Measurements from ENCODE around the gene ZNF789.
"Not testable (repeated sequence)": the region's sequence is repeated elsewhere in the genome, so short reads cannot be mapped to it uniquely, and the experiment has no call there.

ZNF789 gene

DNA sequence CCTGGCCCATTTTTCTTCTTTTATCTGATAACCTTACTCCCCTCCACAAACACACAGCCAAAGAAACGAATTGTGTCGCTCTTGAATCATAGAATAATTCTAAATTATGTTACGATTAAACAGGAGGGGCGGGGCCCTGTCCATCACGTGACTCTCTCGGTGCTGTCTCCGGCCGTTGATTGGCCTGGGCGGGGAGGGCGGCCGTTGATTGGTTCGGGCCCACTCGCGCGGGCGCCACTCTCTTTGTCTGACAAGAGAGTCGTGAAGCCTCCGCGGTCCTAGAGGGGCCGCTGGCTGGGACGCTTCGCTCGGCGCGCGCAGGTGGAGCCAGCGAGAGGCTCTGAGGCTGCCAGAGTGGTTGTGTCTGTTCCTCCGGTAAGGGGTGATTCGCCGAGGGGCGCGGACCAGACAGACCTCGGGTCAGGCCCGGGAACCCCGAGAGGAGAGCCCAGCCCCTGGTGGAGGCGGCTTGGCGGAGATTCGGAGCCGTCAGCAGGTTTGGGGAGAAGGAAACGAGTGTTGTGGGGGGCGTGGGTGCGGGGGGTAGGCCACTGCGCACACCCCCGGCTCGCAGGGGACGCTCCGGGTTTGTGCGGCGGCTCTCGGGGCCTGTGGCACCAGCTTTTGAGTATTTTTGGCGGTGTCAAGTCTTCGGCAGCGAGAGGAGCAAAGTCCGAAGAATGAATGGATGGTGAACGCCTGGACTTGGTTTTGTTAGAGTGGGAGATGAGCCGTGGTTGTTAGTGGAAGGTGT lies at the start of gene ZNF789:
ZNF789 (plus strand) TSS at position 330 of the 754 bp plus-strand sequence. CDS start 3,567 bp downstream, outside the sequence.
- peak; percentile 97 for DNase-seq (ENCODE audit: low read depth)

GRCh38 chr7:99424932-99425730 lies 47.6 kb upstream of the ZNF789 start:
- DNase-seq (ENCODE audit: low read depth), result no peak

- no peak for DNase-seq (ENCODE audit: low read depth)
Measured at GRCh38 chr7:99428972-99429566, 43.6 kb upstream of the ZNF789 start.

GRCh38 chr7:99429756-99430155 lies 42.9 kb upstream of the ZNF789 start:
- no peak for DNase-seq (ENCODE audit: low read depth)

DNA sequence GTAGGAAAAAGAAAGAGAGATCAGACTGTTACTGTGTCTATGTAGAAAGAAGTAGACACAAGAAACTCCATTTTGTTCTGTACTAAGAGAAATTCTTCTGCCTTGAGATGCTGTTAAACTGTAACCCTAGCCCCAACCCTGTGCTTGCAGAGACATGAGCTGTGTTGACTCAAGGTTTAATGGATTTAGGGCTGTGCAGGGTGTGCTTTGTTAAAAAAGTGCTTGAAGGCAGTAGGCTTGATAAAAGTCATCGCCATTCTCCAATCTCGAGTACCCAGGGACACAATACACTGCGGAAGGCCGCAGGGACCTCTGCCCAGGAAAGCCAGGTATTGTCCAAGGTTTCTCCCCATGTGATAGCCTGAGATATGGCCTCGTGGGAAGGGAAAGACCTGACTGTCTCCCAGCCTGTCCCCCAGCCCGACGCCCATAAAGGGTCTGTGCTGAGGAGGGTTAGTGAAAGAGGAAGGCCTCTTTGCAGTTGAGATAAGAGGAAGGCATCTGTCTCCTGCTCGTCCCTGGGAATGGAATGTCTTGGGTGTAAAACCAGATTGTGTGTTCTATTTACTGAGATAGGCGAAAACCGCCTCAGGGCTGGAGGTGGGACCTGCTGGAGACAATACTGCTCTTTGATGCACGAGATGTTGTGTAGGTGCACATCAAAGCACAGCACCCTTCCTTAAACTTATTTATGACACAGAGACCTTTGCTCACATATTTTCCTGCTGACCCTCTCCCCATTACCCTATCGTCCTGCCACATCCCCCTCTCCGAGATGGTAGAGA lies 40.7 kb upstream of the ZNF789 start:
- not testable (repeated sequence) for DNase-seq (ENCODE audit: low read depth)

- DNase-seq (ENCODE audit: low read depth), result no peak
Measured at GRCh38 chr7:99433158-99433557, 39.5 kb upstream of the ZNF789 start.

DNA sequence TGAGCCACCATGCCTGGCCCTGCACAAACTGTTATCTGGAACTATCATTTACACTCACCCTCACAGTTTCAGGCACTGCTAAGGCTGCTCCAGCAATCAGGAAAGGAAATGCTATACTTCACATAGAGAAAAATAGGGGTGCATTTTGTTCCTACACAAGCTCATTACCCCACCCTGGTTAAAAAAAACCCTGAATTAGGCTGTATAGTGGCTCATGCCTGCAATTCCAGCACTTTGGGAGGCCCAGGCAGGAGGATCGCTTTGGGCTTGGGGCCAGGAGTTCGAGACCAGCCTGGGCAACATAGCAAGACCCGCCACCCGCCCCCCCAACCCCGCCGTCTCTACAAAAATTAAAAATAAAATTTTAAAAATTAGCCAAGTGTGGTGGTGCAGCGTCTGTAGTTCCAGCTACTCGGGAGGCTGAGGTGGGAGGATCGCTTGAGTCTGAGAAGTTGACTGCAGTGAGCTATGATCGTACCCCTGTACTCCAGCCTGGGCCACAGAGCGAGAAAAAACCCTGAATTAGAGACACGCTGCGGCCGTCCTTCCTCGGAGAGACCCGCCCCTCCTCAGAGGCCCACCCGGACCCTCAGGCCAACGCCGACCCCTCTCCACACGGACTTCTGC lies 34.6 kb upstream of the ZNF789 start:
- no peak for DNase-seq (ENCODE audit: low read depth)

DNA sequence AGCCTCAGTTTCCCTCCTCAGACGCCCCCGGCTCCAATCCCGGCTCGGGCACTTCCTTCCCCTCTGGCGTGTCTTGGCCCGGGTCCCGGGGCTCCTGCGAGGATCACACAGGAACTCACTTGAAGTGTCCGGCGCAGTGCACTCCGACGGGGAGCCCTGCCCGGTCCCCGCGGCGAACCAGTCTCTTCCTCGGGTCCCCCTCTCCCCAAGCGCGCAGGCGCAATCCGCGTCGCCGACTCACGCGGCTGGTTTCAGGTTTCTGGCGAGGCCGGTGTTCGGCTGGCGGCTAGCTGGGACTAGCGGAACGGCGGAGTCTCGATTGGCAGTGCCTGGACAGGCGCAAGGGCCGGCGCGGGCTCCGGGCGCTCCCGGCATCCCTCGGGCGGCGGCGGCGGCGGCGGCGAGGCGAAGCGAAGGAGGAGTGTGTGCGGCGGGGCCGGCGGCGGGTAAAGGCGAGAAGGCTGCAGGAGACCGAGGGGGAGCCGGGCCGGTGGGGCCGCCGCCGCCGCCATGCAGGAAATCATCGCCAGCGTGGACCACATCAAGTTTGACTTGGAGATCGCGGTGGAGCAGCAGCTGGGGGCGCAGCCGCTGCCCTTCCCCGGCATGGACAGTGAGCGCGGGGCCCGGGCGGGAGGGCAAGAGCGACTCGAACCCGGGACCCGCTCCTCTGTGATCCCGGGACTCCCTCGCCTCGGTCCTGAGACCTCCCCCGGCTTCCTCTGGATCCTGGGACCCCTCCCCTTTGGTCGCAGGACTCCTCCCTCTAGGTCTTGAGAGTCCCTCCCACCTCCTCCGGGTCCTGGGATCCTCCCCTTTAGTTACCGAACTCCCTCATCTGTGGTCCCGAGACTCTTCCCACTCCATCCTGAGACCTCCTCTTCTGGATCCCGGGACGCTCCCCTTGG lies 33.9 kb upstream of the ZNF789 start, which contains the start of the genes CPSF4 and PTCD1:
CPSF4 (plus strand) TSS at position 371 of the 908 bp plus-strand sequence; CDS start at position 511, 140 bp downstream.
PTCD1 (minus strand) TSS at position 226 of the 908 bp plus-strand sequence. CDS start 3,556 bp downstream, outside the sequence.
- peak; percentile 94 for DNase-seq (ENCODE audit: low read depth)

- DNase-seq (ENCODE audit: low read depth), result no peak
Measured at GRCh38 chr7:99440195-99440594, 32.5 kb upstream of the ZNF789 start.

DNA sequence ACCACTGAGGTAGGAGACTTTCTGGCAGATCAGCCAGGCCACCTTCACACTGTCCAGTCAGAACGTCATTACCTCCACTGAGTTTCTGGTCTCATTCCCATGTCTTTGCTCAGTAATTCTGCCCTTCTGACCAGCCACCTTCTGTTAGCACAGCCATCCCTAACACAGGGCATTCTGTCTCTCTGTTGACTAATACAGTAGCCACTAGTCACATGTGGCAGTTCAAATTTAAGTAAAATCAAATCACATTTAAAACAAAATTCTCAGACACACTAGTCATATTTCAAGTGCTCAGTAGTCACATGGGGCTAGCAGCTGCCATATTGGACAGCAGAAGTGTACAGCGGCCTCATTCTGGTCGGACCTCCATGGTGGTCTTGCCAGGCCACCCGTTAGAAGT lies 26.6 kb upstream of the ZNF789 start:
- no peak for DNase-seq (ENCODE audit: low read depth)

- DNase-seq (ENCODE audit: low read depth), result no peak
Measured at GRCh38 chr7:99447943-99448342, 24.7 kb upstream of the ZNF789 start.

- no peak for DNase-seq (ENCODE audit: low read depth)
Measured at GRCh38 chr7:99448855-99449254, 23.8 kb upstream of the ZNF789 start.

DNA sequence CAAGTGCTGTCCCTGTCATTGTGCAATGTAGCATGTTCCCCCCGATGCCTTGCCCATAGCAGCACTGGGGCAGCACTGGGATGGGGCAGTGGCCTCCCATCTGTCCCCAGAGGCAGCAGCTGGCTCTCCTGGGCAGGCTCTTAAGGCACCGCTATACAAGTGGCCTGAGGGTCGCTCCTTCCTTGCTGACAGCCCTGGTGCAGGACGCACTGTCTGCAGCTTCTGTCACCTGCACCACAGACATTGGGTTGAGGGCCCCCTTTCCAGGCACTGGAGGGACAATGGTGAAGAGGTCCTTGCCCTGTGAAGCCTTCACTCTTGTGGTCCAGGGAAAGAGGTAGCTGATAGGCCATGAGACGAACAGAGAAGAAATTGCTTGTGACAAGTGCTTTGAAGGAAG lies 23.4 kb upstream of the ZNF789 start:
- no peak for DNase-seq (ENCODE audit: low read depth)

DNA sequence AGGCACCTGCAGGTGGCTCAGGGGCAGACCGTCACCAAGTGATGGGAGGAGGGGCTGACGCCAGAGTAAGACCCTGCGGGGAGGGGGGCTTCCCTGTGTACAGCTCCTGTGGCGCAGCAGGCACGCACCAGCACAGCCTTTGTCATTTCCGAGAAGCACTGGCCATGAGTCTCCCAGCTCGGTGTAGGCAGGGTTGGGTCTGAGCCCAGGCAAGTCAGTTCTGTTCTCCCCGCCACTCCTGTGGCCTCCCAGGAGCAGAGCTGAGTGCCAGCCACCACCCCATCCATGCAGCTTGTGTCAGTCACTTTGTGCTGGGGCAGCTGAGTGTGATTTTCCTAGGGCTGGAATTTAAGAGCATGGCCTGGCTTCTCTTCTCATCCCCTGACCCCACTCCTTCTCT lies 20.8 kb upstream of the ZNF789 start:
- DNase-seq (ENCODE audit: low read depth), result no peak

DNA sequence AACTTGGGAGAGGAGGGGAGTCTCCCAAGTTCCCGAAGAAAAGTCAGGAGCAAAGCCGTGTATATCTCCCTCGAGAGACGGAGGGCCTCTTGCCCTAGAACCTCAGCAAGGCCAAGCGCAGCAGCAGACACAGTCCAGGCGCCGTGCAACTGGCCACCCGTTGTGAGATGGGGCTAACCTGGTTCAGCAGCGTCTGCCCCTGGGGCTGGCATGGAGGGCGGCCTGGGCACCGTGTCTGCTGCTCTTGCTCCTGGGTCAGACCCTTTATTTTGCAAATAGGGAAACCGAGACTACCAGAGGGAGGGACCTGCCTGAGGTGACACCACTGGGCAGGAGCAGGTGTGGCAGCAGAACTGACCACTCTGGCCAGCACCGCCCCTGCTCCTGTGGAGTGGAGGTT lies 20.1 kb upstream of the ZNF789 start:
- no peak for DNase-seq (ENCODE audit: low read depth)

DNA sequence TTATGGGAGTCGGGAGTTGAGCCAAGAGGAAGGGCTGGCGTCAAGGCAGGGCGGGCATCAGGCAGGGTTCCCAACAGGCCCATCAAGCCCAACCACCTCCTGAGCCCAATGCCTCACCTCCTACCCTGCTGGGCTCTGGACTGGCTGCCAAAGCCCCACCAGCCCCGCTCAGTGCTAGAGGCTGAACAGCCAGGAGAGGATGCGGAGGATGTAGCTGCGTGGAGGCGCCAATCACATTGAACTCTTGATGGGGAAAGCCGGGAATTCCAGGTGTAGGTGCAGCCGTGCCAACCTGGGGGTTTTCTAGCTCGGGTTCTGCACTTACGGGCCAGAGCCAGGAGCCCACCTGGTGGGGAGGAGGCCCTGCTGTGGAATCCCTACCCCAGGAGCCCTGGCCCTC lies 19.6 kb upstream of the ZNF789 start:
- DNase-seq (ENCODE audit: low read depth), result no peak

- DNase-seq (ENCODE audit: low read depth), result no peak
Measured at GRCh38 chr7:99455874-99456273, 16.8 kb upstream of the ZNF789 start.

DNA sequence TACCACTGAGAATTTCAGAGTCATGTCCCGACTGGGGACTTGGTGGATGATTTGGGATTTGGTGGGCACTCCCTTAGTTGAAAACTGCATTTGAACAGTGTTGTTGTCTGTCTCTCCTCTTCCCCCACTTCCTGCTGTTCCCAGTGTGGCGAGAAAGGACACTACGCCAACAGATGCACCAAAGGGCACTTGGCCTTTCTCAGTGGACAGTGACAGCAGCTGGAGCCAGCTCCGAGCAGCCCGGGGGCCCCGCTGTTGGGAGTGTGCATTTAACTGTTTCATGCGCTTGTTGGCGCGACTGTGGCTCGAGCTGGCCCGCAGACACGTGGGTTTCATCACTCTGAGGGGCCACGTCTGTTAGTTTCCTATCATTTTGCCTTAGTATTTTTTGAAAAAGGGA lies 16.4 kb upstream of the ZNF789 start:
- DNase-seq (ENCODE audit: low read depth), result no peak

- DNase-seq (ENCODE audit: low read depth), result no peak
Measured at GRCh38 chr7:99457050-99457649, 15.5 kb upstream of the ZNF789 start.
